ENCODE data around the gene PBX3. TPM values are rescaled to one million over a fixed set of nuclear protein-coding genes. Genes with fewer than 3 reads are reported as not detected.

The PBX3 gene
- total RNA-seq, 1 donor from 2014 or later: 37.6 TPM

DNA sequence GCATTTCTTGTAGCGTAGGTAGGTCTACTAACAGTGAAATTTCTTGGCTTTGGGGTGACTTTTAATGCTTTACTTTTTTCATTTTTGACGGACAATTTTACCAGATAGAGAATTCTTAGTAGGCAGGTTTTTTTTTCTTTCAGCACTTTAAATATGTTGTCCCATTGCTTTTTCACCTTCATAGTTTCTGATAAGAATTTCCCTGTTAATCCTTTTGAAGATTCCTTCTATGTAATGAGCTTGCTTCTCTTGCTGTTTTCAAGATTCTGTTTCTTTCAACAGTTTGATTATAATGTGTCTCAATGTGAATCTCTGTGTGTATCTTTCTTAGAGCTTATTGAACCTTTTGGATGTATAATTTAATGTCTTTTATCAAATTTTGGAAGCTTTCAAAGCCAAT is 35.5 kb downstream of the PBX3 start:
- DNase-seq (ENCODE audit: low spot score): no peak
- Mint-ChIP-seq H3K36me3 (ENCODE audit: low read depth, unreplicated experiment) (peaks cover 21% of the 10 kb centered on the region), H3K27me3 (ENCODE audit: unreplicated experiment) (no peaks in the 10 kb centered on the region), H3K27ac (ENCODE audit: unreplicated experiment) (no peak overlapping the region), H3K4me1 (ENCODE audit: unreplicated experiment) (peaks cover 8% of the 10 kb centered on the region), H3K9me3 (ENCODE audit: unreplicated experiment) (no peaks in the 10 kb centered on the region), H3K4me3 (ENCODE audit: unreplicated experiment) (no peak overlapping the region)
- TF ChIP-seq CTCF (IDR thresholded peaks at IDR 0.05; ENCODE audit: unreplicated experiment): no peak

DNA sequence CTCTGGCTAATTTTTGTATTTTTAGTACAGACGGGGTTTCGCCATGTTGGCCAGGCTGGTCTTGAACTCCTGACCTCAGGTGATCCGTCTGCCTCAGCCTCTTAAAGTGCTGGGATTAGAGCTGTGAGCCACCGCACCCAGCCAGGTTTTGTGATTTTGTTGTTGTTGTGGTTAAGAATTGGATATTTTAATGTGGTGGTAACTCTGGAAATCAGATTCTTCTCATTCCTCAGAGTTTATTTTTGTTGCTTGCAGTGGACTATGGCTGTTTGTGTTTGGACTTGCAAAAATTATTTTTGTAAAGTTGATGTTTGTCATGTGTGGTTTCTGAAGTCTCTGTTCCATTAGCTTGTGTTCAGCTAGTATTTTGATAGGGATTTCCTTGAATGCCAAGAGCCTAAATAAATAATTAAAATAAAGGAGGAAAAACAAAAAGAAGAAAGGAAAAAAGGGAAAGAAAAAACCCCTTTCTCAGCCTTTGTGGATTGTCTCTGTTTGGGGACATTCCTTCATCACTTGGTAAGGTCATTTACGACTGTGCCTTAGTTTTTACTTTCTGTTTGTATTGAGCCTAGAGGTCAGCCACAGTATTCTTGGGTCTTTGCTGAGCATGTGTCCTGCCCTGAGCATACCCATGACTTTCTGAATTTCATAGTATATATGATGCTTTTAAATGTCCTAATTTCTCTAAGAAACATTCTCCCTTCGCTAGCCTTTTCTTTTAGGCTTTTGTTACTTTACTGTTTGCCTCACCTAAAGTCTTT is 37.3 kb downstream of the PBX3 start:
- H3K9me3 Mint-ChIP-seq (ENCODE audit: unreplicated experiment): no peaks in the 10 kb centered on the region
- H3K27ac Mint-ChIP-seq (ENCODE audit: unreplicated experiment): no peak overlapping the region
- H3K27me3 Mint-ChIP-seq (ENCODE audit: unreplicated experiment): no peaks in the 10 kb centered on the region
- H3K4me3 Mint-ChIP-seq (ENCODE audit: unreplicated experiment): no peak overlapping the region
- no peak for TF ChIP-seq CTCF (IDR thresholded peaks at IDR 0.05; ENCODE audit: unreplicated experiment)
- H3K36me3 Mint-ChIP-seq (ENCODE audit: low read depth, unreplicated experiment): peaks cover 21% of the 10 kb centered on the region
- DNase-seq (ENCODE audit: low spot score): no peak
- peaks cover 10% of the 10 kb centered on the region for H3K4me1 Mint-ChIP-seq (ENCODE audit: unreplicated experiment)

DNA sequence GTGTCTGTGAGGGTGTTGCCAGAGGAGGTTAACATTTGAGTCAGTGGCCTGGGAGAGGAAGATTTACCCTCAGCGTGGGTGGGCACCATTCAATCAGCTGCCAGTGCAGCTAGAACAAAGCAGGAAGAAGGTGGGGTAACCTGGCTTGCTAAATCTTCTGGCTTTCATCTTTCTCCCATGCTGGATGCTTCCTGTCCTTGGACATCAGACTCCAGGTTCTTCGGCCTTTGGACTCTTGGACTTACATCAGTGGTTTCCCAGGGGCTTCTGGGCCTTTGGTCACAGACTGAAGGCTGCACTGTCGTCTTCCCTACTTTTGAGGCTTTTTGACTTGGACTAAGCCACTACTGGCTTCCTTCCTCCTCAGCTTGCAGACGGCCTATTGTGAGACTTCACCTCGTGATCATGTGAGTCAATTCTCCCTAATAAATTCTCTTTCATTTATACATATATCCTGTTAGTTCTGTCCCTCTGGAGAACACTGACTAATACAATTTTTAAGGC is 38.1 kb downstream of the PBX3 start:
- no peak for DNase-seq (ENCODE audit: low spot score)
- Mint-ChIP-seq H3K36me3 (ENCODE audit: low read depth, unreplicated experiment) (peaks cover 21% of the 10 kb centered on the region), H3K27ac (ENCODE audit: unreplicated experiment) (no peak overlapping the region)

GRCh38 chr9:125787715-125788114 is 40.5 kb downstream of the PBX3 start:
- Mint-ChIP-seq H3K4me3 (ENCODE audit: unreplicated experiment) (no peak overlapping the region), H3K27ac (ENCODE audit: unreplicated experiment) (no peak overlapping the region), H3K27me3 (ENCODE audit: unreplicated experiment) (no peaks in the 10 kb centered on the region), H3K4me1 (ENCODE audit: unreplicated experiment) (peaks cover 14% of the 10 kb centered on the region), H3K36me3 (ENCODE audit: low read depth, unreplicated experiment) (peaks cover 10% of the 10 kb centered on the region), H3K9me3 (ENCODE audit: unreplicated experiment) (no peaks in the 10 kb centered on the region)
- TF ChIP-seq CTCF (IDR thresholded peaks at IDR 0.05; ENCODE audit: unreplicated experiment): no peak
- no peak for DNase-seq (ENCODE audit: low spot score)

More for the DNA sequence above, 38.1 kb downstream of the PBX3 start:
- H3K4me1 Mint-ChIP-seq (ENCODE audit: unreplicated experiment): peaks cover 10% of the 10 kb centered on the region
- no peaks in the 10 kb centered on the region for H3K27me3 Mint-ChIP-seq (ENCODE audit: unreplicated experiment)
- no peaks in the 10 kb centered on the region for H3K9me3 Mint-ChIP-seq (ENCODE audit: unreplicated experiment)
- H3K4me3 Mint-ChIP-seq (ENCODE audit: unreplicated experiment): no peak overlapping the region
- no peak for TF ChIP-seq CTCF (IDR thresholded peaks at IDR 0.05; ENCODE audit: unreplicated experiment)

DNA sequence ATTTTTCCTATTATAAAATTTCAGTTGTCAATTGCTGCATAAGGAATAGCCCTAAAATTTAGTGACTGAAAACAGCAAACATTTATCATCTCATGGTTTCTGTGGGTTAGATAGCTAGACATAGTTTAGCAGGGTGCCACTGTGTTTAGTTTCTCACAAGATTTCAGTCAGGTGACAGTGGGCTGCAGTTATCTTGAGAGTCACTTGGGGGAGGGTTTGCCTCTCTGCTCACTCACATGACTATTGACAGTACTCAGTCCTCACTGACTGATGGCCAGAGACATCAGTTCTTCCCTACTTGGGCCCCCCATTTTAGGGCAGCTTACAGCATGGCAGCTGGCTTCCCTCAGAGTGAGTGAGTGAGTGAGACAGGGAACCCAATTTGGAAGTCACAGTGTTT is 42.0 kb downstream of the PBX3 start:
- no peak for DNase-seq (ENCODE audit: low spot score)
- H3K4me3 Mint-ChIP-seq (ENCODE audit: unreplicated experiment): no peak overlapping the region
- no peak for TF ChIP-seq CTCF (IDR thresholded peaks at IDR 0.05; ENCODE audit: unreplicated experiment)
- no peak overlapping the region for H3K27ac Mint-ChIP-seq (ENCODE audit: unreplicated experiment)
- H3K9me3 Mint-ChIP-seq (ENCODE audit: unreplicated experiment): no peaks in the 10 kb centered on the region
- peaks cover 5% of the 10 kb centered on the region for H3K36me3 Mint-ChIP-seq (ENCODE audit: low read depth, unreplicated experiment)
- H3K27me3 Mint-ChIP-seq (ENCODE audit: unreplicated experiment): no peaks in the 10 kb centered on the region
- peaks cover 14% of the 10 kb centered on the region for H3K4me1 Mint-ChIP-seq (ENCODE audit: unreplicated experiment)

Data from endothelial cell (in vitro differentiated cells).